Activated CD8-positive, alpha-beta memory T cell treated with anti-CD3 and anti-CD28 coated beads for 36 hours (primary cell): ENCODE data around the gene CLEC10A. TPM values are rescaled to one million over a fixed set of nuclear protein-coding genes. Genes with fewer than 3 reads are reported as not detected.
"Not testable (repeated sequence)": the region's sequence is repeated elsewhere in the genome, so short reads cannot be mapped to it uniquely, and the experiment has no call there.

ENCODE experiments used
- CTCF ChIA-PET: fragments of 350-600 bp; sonication (Branson Sonifier 250); formaldehyde crosslinking; loops from one replicate; lab custom pipeline; 2021; ENCODE audit warnings: antibody characterized with exemption; lab: Charles Lee
- POLR2A ChIA-PET: fragments of 350-600 bp; sonication (Branson Sonifier 250); formaldehyde crosslinking; loops from one replicate; lab custom pipeline; 2021; ENCODE audit warnings: antibody characterized with exemption; lab: Charles Lee
- total RNA-seq, 2 experiments: library from RNA; stranded (reverse); gene quantifications; one replicate each; pipeline ENCODE4 v1.2.3, GENCODE V29; 2021

The CLEC10A gene, protein sequence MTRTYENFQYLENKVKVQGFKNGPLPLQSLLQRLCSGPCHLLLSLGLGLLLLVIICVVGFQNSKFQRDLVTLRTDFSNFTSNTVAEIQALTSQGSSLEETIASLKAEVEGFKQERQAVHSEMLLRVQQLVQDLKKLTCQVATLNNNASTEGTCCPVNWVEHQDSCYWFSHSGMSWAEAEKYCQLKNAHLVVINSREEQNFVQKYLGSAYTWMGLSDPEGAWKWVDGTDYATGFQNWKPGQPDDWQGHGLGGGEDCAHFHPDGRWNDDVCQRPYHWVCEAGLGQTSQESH
- total RNA-seq, result not detected

DNA sequence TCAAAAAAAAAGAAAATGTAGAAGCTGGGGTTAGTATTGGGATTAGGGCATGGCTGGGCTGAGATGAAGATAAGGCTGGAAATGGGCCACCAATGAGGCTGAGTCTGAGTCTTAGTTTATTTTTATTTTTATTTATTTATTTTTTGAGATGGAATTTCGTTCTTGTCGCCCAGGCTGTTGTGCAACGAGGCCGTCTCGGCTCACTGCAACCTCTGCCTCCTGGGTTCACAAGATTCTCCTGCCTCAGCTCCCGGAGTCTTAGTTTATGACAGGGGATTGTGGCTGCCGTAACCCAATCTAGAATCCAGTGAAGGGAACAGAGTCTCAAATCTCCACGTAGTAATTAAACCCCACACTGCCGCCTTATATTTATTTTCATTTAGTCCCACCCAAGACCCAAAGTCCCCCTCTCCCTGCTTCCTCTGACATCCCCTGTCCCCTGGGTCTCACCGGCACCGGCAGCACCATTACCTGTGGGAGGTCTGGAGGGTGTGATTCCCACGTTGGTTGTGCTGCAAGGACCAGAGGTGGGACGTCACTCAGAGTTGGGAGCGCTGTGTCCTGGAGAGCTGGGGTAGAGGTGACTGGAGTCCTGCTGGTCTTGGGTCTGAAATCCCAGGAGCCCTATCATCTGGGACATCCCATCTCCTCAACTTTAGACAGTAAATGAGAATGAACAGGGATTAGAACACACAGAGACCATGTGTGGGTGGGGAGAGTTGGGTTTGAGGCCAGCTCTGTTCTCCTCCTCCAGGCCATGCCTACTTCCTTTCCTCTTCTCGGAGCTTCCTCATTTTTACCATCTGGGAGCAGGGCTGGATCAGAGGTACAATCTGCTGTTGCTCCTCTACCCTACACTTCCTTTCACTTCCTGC is at the start of gene CLEC10A:
Gene CLEC10A (minus strand): TSS at position 671 of the 875 bp plus-strand sequence. CDS start 1,439 bp downstream, outside the sequence.
- CTCF ChIA-PET, result no interaction called here
- POLR2A ChIA-PET, result no interaction called here

DNA sequence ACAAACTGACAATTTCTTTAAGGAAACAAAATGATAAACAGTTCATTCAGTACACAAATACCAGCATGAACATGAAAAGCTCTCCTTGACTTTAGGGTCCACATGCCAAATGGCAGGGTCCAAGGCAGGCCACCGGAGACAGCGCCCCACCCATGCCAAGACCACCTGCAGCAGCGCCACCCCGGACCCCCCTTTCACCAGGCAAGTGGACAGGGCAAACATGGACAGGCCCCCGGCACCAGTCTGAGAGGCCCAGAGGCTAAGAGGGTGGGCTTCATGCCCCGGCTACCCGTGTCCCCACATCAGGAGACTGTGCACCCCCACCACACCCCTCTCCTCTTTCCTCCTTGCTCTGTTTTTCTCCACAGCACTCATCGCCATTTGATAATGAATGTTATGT is 49.3 kb upstream of the CLEC10A start:
- POLR2A ChIA-PET, result no interaction called here
- CTCF ChIA-PET, result interaction anchor here (0.6 to 1.3 kb wide), 3 partner anchors 14 to 77 kb away, joined by 3 to 4 read pairs (median 3); partner anchors contain the start of gene ASGR2

DNA sequence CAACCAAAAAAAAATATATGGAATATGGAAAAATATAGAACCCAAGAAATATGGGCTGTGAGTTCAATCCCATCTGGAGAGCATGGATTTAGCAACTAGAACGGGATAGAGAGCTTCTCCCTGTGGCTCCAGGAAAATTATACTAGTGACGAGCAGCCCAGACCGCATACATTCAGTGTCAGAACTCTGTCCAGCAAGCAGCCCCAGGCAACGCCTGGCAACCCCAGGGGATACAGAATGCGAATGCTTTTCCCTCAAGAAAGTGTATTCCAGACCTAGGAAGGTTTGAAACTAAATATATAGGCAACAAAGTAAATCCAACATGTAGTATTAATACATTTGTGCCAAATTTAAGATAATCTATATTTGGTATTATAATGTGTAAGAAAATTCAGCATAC is 48.1 kb upstream of the CLEC10A start:
- POLR2A ChIA-PET, result no interaction called here
- CTCF ChIA-PET, result interaction anchor here (1.2 kb wide), 1 partner anchor 13 kb away, joined by 3 read pairs; the partner anchor contains the start of gene ASGR2

DNA sequence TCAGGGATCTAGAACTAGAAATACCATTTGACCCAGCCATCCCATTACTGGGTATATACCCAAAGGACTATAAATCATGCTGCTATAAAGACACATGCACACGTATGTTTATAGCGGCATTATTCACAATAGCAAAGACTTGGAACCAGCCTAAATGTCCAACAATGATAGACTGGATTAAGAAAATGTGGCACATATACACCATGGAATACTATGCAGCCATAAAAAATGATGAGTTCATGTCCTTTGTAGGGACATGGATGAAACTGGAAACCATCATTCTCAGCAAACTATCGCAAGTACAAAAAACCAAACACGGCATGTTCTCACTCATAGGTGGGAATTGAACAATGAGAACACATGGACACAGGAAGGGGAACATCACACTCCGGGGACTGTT is 47.5 kb upstream of the CLEC10A start:
- POLR2A ChIA-PET, CTCF ChIA-PET: not testable (repeated sequence)

DNA sequence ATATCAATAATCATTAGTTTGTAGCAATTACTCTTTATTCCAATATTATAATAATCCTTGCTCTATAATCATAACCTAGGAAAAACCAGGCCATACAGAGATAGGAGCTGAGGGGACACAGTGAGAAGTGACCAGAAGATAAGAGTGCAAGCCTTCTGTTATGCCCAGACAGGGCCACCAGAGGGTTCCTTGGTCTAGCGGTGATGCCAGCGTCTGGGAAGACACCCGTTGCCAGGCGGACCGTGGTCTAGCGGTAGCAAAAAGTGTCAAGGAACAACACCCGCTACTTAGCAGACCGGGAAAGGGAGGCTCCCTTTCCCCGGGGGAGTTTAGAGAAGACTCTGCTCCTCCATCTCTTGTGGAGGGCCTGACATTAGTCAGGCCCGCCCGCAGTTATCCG is 46.3 kb upstream of the CLEC10A start:
- CTCF ChIA-PET, POLR2A ChIA-PET: not testable (repeated sequence)

DNA sequence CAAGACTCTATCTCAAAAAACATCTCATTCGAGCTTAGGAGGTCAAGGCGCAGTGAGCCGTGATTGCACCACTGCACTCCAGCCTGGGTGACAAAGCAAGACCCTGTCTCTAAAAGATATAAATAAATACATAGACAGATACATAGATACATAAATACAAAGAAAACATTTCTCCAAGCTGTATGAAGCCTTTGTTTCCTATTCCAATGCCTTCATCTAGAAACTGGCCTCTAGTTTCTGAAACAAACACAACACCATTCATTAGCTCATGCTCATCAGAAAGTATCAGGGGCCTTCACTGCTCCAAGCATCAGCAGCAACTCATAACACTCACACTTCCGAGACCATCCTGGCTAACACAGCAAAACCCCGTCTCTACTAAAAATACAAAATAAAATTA is 44.9 kb upstream of the CLEC10A start:
- POLR2A ChIA-PET, result no interaction called here
- CTCF ChIA-PET, result interaction anchor here (1.7 kb wide), 1 partner anchor 9 kb away, joined by 4 read pairs; no protein-coding TSS in a partner anchor

DNA sequence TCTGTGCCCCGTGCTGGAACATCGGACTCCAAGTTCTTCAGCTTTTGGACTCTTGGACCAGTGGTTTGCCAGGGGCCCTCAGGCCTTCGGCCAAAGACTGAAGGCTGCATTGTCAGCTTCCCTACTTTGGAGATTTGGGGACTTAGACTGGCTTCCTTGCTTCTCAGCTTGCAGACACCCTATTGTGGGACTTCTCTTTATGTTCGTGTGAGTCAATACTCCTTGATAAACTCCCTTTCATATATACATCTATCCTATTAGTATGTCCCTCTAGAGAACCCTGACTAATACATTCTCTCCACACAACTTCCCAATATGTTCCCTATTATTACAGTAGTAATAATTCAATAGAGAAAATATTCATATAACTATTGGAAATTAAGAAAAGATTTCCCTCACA is 43.8 kb upstream of the CLEC10A start:
- ChIA-PET POLR2A (no interaction called here), CTCF (interaction anchor here (1.7 kb wide), 1 partner anchor 10 kb away, joined by 4 read pairs; no protein-coding TSS in a partner anchor)

DNA sequence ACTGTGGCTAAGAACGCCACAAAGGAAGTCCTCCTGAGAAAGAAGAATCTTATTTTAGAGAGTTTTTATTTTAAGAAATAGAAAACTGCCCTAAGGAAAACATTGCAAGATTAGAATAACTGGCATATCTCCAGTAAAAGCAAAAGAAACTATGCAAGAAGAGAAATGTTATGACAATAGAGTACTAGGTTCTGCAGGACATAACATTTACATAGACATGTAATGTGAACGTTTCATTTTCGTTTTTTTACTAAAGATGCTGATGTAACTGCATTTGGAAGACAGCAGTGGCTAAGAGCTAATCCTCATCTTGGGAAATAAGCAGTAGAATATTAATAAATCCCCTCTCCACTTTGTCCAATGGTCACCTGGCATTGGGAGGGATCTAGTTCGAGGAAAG is 42.3 kb upstream of the CLEC10A start:
- ChIA-PET CTCF (no interaction called here), POLR2A (no interaction called here)

DNA sequence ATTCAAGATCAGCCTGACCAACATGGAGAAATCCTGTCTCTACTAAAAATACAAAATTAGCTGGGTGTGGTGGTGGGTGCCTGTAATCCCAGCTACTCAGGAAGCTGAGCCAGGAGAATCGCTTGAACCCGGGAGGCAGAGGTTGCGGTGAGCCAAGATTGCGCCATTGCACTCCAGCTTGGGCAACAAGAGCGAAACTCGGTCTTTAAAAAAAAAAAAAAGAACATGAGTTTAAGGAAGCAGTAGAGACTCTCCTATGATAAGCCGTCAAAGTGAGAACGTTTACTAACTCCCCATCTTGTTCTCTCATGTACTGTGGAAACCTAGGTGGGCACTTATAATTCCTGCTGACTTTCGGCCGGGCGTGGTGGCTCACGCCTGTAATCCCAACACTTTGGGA is 40.6 kb upstream of the CLEC10A start:
- POLR2A ChIA-PET, CTCF ChIA-PET: not testable (repeated sequence)

DNA sequence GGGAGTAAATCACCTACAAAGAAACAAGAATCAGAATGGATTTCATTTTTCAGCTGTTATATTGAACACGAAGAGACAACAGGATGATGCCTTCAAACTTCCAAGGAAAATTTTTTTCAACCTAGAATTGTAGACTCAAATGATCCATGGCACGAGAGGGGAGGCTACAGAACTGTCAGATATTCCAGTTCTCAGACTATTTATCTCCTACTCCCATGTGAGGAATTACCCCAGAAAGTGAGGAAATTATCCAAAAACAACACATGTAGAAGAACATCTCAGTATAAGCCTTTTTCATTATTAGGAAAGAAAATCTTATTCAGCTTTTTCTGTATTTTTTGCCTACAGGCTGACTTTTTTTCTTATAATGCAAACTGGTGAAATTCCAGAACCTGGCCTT is 40.1 kb upstream of the CLEC10A start:
- ChIA-PET POLR2A (no interaction called here), CTCF (interaction anchor here (0.6 kb wide), 1 partner anchor 33 kb away, joined by 5 read pairs; no protein-coding TSS in a partner anchor)

DNA sequence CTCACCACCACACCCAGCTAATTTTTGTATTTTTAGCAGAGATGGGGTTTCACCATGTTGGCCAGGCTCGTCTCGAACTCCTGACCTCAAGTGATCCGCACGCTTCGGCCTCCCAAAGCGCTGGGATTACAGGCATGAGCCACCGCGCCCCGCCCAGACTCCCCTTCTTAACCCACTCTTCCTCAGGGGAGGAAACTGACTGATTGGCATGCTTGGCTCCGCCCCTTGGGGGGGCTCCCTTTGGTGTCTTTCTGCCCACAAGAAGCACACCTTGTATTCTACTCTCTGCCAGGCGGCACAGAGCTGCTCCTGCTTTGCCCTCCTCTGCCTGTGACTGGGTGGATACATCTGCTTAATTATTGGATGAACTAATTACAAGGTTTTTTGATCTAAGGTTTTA is 39.3 kb upstream of the CLEC10A start:
- ChIA-PET POLR2A (no interaction called here), CTCF (interaction anchor here (0.6 kb wide), 1 partner anchor 32 kb away, joined by 5 read pairs; no protein-coding TSS in a partner anchor)

DNA sequence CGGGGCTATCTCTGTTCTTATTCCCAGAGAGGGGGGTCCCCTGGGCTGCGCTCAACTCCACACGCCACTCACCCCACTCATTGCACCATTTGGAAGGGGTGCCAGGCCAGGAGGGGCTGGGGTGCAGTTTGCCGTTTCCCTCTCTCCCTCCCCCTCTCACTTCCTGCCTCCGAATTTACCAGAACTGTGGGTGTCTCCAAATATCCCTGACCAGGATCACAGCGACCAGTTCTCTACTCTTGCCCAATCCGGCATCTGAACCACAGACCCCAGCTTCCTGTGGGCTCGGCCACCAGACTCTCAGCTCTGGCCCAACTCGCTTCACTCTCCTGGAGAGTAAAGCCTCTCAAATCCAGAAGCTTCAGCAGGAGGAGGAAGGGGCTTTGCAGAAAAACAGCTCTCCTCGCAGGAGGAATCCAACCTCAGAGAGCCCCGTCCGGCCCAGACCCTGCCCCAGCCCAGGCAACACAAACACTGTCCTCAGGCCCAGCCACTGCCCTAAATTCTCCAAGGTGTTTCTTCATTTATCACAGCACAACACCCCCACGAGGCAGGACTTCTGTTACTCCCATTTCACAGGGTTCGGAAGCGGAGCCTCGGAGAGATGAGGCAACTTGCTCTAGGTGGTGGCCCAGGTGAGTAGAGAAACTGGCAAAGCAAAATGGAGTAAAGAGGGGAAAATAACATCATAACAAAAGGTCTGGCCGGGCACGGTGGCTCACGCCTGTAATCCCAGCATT is 35.0 kb upstream of the CLEC10A start:
- ChIA-PET POLR2A (no interaction called here), CTCF (interaction anchor here (1.2 kb wide), 1 partner anchor 14 kb away, joined by 3 read pairs; no protein-coding TSS in a partner anchor)

DNA sequence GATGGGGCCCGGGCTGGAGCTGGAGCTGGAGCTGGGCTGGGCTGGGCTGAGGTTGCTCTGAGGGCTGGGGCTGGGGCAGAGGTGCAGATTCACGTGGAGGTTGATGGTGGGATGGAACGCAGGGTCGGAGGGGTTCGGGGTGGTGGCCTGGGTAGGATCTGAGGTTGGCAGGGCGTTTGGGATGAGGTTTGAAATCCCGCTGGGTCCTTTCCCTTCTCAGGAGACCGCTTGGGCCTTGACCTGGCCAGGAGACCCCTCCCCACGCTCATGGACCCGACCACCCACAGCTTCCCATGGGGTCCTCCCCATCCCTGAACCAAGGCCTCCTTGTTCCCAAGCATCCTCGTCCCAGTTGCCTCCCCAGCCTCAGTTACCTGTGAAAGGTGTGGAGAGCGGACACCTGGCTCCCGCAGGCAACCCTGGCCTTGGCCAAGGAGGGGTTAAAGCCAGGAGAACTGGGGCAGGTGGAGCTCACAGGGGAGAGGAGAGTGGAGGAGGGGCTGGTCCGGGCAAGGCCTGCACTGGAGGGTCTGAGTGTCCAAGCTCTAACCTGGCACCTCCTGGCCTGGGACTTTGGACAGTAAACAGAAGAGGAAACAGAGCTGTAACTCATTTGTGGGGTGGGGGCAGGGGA is 34.3 kb upstream of the CLEC10A start, which contains the start of gene ASGR2:
Gene ASGR2 (minus strand): TSS at position 582 of the 634 bp plus-strand sequence. CDS start 582 bp downstream, outside the sequence.
- POLR2A ChIA-PET, result no interaction called here
- CTCF ChIA-PET, result interaction anchor here (1.2 kb wide), 1 partner anchor 14 kb away, joined by 3 read pairs; no protein-coding TSS in a partner anchor

DNA sequence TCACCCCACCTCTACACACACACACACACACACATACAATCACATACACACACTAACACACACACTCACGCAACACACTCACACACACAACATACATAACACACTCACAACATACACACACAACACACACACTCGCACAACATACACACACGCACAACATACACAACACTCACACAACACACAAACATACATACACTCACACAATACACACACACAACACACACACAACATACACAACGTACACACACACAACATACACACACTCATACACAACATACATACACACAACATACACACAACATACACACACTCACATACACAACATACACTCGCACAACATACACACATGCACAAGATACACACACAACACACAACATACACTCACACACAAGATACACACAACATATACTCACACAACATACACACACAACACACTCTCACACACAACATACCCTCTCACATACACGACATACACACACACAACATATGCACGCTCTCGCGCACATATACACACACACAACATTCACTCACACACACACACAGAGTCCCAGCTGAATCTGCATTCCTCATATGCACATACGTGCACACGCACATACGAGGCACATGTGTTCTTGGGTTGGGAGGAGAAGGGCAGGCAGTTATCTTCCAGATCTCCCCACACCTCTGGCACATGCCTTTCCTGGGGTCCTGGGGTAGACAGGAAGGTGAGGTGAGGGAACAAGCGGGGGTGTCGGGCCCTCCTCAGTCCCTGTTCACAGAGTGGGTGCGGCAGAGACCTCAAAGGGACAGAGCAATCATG is 33.4 kb upstream of the CLEC10A start:
- ChIA-PET POLR2A (no interaction called here), CTCF (no interaction called here)

DNA sequence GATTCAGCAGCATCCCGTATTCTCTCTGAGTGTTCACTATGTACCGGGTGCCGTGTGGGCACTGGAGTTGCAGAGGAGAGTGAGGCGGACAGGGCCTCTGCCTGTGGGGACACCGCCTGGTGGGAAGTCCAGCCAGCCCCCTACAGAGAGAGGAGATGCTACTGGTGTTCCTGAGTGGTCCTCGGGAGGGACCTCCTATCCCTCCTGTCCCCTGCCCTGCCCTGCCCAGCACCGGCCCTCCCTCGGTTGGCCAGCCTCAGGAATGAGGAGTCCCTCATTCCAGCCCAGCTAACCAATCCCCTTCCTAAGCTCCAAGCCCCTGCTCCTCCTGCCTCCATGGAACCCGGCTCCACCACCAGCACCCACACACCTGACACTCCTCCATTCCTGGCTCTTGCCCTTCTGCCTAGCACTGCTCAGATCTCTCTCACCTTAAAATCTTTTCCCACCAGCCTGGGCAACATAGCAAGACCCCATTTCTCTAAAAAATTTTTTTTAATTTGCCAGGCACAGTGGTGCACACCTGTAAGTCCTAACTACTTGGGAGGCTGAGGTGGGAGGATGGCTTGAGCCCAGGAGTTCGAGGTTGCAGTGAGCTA is 32.6 kb upstream of the CLEC10A start:
- ChIA-PET POLR2A (no interaction called here), CTCF (interaction anchor here (0.8 kb wide), 1 partner anchor 9 kb away, joined by 3 read pairs; no protein-coding TSS in a partner anchor)

DNA sequence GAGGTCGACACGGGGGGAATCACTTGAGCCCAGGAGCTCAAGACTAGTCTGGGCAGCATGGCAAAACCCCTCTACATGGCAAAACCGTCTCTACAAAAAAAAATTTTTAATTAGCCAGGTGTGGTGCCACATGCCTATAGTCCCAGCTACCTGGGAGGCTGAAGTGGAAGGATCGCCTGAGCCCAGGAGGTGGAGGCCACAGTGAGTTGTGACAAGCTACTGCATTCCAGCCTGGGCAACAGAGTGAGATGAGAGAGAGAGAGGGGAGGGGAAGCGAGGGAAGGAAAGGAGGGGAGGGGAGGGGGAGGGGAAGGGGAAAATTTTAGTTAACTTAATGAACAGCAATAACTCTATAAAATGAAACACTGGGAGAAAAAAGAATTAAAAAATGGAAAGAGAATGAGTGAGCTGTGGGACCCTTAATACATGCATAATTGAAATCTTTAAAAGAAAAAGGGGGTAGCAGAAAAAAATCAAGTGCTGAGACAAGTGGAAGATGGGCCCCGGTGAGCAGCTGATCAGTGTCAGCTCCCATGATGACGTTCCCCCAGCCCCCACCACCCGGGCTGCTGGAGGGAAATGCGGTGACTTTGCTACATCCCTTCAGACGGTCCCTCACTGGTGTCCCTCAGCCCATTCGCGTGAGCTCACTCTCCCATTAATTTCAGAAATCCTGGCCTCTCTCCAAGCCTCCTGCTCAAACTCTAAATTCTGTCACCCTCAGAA is 31.9 kb upstream of the CLEC10A start:
- POLR2A ChIA-PET, result no interaction called here
- CTCF ChIA-PET, result interaction anchor here (0.8 to 1.5 kb wide), 2 partner anchors 8 to 60 kb away, joined by 3 to 5 read pairs; no protein-coding TSS in a partner anchor
